NCI-H187 (cell line): Measurements from ENCODE around the gene FTO.

Experiments used
- DNase-seq, 2 experiments: peaks; one replicate each; lab custom pipeline; 2025; lab: John Stamatoyannopoulos, UW

Gene FTO

DNA sequence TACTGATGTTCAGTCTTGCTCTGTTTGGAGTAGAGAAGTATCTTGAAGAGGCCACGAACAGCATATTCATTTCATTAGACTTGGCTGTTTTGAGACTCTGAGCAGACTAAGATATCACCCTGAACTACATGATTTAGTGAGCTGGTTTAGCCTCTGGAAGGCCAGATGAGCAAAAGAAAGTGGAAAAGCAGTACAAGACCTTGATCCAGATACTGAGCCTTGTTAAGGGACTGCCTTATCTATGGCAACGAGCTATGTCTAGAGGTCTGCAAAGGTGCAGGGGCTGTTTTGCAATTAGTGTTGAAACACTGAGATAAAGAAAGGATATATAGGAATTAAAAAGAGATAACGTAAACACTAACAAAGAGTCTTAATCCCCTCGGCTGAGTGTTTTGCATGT lies 351.2 kb downstream of the FTO start:
- no peak for DNase-seq

DNA sequence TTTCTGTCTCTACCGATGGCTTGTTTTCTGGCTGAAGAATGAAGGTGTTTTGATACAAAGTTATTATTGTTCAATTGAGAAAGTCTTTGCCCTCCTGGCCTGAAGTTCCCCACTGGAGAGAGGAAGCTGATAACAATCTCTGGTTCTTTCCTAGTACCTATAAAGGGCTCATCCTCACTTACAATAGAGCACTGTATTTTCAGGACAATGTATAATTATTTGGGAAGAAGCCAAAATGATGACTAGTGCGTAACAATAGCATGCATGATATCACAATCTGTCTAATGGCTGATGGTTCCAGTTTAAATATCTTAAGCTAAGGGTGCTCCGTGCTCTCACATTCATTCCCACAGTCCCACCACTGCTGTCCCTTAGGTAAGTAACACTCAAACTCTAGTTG lies 351.9 kb downstream of the FTO start:
- no peak for DNase-seq

DNA sequence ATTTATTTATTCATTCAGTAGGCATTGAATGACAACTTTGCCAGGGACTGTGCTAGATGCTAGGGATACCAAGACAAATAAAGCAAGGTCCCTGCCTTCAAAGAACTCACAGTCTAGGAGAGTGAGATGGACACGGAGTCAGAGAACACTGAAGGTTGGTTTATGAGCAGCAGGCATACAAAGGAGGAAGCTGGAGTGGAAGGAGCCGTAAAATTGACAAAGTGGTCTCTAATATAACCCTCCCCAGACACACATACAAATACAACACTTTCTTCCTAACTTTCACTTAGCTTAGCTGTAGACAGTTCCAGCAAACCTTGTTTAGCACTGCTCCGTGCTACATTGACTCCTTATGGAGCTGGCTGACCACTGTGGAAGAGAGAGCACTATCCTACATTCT lies 353.0 kb downstream of the FTO start:
- no peak for DNase-seq

DNA sequence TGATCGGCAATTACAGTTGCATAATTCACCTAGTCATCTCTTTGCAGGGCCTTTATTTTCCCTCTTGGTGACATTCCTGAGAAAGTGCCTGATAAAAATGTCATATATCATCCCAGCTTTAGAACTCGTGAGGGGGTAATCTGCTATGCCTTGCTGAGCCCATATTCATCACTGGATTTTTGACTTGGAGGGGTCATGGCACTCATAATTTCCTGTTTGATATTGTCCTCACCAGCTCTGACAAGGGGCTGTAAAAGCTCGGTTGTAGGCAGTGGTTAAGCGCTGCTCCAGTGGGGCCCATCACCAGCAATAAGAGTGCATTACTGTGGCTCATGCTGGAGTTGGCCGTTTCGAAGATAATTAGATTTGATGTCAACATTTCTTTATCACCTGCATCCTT lies 355.4 kb downstream of the FTO start:
- DNase-seq: no peak

DNA sequence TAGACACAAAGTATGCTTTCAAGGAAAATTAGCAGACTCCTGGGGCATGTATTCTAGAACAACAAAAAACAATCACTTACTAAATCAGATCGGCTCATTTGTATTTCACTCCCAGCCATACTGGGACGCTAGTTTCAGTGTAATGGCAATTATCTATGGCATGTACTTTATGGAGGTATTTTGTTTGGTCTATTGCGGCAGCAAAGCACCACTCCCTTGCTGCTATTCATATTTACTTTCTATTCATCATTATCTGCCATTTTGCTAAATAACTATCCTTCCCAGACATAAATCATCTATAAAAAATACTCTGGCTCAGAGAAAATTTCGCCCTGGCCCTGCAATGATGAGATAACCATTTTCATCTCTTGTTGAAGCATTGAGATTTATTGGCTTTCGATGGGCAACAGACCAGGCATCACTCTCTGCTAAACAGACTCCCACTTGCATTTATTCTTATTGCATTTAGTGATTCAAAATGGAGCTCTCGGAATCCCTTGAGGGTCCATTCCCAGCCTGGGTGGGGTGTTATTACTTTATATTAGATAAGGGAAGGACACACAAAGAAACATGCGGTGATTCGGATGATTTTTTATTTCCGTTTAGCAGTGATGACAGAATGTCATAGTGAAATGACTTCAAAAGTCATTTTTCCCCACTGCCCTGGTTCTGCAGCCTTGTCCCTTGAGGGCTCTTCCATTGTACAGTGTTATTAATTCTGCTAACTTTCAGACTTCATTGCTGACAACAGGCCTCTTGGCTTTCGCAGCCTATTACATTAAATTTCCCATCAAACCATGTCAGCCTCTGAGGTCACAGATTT lies 356.9 kb downstream of the FTO start:
- DNase-seq: no peak

DNA sequence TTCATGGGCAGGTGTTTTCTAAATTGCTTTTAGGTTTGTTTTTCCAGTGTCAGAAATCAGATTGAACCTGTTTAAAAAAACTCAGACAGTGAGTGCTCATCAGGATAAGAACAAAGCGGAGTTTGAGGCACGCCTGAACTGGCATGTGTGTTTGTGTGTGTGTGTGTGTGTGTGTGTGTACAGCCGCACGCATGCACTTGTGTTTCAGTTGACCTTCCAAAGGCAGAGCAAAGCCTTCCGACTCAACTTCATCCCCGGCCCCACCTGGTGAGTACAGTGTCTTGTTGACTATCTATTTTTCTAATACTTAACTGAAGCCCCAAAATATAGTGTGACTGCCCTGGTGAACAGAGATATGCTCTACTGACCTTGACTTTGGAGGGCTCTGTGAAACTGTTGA lies 357.5 kb downstream of the FTO start:
- DNase-seq: no peak

DNA sequence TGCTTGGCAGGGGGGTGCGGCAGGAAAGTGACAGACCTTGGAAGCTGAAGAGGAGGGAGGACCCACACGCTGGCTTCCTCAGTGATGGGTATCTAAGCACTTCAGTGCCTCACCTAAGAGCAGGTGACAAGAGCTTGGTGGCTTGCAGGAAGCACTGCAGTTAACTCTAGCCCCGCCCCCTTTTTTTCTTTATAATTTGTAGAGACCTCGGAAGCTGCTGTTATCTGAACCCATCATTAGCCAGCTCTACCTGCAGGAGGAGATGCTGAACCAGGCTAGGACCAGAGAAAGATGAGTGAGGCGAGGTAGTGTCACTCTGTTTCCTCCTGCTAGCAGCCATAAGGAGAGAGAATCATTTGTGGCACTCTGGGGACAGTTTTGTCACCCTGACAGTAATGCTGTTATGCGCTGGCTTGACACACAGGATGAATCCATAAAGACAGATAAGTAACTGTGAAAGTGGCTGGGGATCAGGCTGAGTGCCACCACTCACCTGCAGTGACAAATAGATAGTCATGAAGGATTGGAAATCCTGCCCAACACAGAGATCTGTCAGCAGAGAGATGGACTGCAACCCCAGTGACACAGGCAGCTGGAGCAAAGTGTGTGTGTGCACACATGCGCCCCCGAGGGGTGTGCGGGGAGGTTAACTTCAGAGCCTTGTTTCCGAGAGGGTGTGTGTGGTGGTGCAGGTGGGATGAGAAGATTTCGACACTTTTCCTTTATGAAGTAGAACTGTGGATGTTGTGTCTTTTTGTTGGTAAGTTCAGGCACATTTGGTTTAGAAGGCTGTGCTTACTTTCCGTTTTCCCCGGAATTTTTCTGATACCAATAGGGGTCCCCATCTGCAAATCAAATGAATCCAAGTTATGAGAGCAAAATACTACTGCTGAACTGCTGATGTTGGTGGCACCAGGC lies 358.7 kb downstream of the FTO start:
- DNase-seq: peak; percentile 72 to 87

DNA sequence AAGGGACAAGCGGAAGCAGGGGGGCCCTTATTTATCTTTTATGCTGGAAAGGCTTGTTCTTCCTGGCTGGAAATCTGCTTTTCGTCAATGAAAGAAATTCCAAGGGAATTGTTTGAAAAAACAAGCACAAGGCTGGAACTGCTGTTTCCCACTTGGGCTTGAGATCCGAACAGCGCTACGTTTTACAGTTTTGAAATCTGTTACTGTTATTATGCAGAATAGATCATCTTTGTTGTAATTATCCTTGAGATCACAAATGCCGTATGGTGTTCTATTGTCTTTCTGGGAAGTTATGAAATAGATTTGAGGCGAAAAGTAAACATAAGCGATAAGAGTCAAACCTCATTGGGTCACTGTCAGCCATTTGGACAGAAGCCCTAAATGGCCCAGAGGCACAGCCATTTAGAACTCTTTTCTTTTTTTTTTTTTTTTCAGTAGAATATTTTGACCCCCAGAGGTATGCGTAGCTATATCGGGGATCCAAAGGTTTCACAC lies 359.4 kb downstream of the FTO start:
- DNase-seq: no peak

DNA sequence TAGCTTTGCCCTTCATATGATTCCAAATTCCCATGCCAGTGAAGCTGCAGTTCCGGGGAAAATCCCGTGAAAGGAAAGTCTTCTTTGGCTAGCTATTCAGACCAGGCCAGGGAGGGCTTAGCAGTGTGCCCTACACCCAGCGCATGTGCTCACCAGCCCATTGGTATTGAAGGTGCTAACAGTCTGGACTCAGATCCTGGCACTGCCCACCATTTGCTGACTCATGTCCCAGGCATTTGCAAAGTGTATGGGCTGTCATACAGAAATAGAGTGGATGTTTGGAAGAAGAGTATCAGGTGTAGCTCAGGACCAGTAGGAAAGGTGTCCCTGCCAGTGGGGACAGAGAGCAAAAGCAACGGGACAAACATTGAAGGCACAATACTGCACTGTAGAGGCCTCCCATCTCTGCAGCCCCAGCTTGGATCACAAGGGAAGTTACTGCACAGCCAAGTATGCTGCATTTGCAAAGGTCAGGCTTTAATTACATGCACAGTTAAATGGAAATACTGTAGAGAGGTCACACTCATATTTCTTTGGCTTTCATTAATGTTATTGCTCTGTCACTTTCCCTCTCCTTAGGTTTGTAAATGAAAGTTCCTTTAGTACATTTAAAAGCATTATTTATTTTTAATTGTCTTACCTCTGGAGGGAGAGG lies 362.6 kb downstream of the FTO start:
- no peak for DNase-seq

DNA sequence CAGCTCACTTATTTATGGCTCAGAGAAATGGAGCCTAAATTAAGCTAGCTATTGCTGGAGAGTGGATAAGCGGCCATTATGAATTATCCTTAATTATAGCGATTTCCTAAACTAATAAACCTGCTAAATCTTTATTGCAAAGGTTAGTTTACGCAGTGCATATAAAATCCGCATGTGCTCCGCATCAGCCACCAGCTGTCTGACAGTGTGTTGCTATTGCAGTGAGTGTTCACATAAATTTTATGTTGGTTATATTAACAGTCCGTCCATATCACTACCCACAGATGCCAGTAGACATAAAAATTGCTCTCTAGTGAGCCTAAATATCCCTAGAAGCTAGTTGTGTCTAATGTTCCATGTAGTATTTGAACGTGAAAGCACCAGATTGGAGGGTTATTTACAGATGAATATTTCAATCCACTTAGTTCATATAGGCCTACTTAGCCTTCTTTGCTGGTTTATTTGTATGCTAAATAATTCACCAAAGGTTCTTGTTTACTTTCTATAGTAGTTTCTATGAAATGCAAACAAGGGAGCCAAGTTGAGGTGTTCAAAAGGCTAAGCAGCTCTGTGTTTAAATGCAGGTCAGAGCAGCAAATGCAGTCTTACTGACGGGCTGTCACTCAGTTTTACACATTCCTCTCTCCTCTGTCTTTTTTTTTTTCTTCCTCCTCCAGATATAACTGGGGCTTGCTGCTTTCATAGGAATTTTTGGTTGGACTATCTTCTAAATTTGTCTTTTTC lies 363.5 kb downstream of the FTO start:
- no peak for DNase-seq

DNA sequence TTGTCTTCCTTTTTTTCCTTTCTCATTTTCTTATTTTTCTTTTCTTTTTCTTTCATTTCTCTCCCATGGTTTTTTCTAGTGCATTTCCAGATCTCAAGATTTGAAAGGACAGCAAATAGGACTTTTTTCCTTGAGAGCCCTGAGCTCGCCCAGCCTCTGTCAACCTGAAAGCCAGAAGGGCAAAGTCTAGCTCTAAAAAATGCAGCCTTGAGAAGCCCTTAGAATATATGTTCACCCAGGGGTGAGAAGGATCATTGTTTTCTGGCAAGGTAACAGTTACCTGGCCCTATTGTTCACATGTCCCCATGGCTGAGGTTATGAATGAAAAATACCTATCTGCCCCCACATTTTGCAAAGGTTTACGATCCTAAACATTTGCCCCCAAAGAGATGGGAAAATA lies 364.3 kb downstream of the FTO start:
- no peak for DNase-seq

DNA sequence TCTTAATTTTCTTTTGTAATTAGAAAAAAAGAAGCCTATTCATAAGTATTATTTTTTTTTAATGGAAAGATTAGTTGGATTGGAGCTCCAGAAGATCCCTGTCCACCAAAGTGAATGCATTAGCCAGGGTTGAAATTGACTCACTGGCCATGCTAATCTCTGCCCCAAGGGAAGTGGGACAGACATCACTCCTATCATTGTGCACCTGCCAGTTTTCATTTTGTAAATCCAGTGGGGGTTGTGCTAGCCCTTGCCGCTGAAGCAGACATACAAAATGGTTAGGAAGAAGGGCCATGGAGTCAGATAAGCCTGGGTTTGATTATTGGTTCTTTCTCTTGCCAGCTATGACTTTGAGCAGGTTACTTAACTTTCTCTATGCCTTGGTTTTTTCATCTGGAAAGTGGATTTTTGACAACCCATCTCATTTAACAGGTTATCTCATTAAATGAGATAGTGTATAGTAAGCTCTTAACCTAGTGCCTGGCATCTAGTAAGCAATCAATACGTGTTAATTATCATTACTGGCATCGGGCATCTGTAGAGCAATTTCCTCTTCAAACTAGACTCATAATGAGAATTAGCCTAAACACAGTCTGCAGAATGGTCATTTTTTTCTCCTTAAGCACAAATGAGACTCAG lies 365.8 kb downstream of the FTO start:
- no peak for DNase-seq

DNA sequence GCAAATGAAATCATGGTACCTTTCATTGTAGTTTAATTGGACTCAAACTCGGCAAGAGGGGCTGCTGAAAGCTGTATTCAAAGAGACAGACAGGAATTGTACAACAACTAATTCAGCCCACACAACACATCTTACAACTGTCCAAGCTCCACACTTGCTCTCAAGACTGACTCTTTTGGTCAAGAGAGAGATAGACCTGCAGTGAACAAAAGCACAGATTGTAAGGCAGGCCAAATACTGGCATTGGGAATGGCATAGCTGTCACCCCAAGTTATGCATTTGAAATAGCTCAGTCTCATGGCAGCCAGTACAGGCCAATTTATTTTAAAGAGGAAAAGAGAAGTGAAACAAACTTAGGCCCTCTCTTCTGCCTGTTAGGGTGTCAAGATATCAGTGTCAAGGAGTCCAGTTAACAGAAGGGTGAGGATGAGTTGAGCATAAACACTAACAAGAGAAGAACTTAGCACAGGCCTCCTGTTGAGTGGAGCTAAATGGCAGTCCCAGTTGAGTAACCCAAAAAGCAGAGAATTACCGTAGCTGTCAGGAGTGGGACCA lies 366.9 kb downstream of the FTO start:
- no peak for DNase-seq

DNA sequence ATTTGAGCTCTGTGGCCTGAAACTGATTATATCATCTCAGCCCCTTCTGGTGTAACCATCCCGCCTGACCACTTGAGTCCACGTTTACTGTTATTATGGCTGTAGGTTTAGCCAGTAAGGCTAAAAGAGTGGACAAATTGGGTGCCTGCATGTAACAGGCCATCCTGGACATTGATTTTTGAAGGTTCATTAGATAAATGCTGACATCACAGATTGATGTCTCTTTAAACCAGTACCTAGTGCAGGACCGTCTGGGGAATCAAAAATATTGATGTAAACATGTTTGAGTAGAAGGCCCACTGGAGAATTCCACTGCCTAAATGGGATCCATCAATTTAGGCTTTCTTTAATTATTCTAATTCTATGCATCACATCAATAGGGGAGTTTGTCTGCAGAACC lies 367.6 kb downstream of the FTO start:
- no peak for DNase-seq

DNA sequence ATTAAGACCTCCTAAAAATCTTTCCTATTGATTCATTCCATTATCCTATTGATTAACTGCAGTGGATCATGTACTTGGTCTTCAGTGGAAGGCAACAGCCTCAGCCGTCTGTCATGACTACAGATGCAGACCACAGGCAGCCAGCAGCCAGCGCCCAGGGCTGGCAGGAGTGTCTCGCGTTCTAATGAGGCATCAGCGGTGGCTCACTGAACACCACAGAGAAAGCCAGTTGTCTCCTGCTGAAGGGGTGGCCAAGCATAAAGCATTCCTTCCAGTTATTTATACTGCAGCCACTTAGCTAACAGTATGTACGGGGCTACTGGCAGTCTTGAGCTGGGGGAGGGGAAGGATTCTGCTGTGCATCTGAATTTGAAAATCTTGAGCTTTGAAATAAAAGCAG lies 368.3 kb downstream of the FTO start:
- no peak for DNase-seq

DNA sequence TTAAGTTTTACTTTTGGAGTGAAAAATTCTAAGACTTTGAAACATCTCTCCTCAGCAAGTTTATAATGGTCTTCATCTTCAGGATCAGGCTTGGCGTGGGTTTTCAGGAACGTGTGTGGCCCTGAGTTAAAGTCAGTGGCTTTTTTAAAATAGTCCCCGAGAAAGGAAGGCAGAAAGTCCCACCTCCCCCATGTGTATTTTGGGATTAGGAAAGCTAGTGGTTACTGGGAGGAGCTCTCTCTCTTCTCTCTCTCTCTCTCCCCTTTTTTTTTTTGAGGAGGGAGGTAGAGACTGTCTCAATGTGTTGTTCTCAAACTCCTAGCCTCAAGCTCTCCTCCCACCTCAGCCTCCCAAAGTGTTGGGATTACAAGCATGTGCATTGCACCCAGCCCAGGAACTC lies 369.4 kb downstream of the FTO start:
- no peak for DNase-seq

DNA sequence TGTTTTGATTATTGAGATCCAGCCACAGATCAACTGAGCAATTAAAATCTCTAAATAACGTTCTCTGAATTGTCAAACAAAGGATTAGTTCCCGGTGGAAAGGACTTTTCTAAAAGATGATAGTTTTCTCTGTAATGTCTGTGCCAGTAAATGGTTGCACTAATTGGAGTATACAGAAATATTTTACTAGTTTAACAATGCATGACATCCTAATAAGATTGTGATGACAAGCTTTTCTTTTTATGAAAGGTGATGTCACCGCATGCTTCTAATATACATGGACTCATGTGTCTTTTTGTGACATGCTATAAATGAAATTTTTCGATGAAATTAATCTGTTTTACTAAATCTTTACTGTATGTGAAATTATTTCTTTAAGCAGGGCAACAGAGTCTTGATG lies 371.5 kb downstream of the FTO start:
- DNase-seq: no peak

DNA sequence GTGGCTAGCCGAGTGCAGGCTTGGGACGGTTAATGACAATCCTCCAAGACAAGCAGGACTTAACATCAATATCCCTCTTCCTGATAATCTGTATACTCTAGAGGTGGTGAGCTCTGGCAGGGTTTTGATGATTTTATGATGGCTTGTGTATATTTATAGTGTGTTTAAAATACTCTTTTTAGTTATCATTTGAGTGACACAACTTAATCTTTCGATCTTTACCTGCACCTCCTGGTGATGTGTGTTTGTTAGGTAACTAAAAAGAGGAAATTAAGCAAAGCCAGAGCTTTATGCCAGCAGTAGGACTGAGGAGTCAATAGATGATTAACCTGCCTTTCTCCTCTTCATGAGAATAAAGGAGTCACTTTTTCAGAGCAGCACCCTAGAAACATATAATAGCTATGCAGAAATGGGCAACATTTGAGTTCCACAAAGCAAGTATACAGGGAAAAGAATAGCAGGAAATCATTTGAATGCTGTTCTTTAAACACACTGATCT lies 372.1 kb downstream of the FTO start:
- no peak for DNase-seq

DNA sequence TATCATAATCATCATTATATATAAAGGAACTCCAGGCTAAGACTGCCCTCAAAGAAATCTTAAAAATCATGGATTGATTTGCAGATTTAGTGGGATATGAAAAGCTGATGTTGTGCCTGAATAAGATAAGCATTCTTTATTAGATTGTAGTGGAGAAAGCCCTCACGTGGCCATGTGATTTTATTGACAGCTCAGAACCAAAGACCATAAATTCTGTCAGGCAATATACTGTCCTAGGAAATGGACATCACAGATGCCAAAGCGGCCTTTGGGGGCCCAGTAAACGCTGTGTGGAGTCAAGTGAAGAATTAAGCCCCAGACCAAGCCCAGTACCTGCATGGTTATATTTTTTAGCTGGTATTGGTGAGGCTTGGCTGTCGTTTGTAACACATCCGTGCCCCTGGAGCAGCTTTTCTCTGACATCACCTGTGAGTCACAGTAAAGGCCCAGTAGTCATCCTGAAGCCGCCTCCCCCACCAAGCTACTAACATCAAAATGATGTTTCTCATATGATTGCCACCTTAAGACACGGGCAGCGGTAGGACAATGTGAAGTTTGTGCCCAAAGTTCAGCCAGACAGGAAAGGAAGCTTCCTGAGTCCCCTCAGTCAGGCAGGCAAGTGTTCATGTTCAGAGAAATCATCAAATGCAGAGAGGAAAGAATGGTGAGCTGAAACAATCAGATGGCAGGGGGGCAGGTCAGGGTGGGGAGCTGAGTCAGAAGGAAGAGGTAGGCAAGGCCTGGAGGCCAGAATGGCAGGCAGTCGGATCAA lies 373.3 kb downstream of the FTO start:
- no peak for DNase-seq

DNA sequence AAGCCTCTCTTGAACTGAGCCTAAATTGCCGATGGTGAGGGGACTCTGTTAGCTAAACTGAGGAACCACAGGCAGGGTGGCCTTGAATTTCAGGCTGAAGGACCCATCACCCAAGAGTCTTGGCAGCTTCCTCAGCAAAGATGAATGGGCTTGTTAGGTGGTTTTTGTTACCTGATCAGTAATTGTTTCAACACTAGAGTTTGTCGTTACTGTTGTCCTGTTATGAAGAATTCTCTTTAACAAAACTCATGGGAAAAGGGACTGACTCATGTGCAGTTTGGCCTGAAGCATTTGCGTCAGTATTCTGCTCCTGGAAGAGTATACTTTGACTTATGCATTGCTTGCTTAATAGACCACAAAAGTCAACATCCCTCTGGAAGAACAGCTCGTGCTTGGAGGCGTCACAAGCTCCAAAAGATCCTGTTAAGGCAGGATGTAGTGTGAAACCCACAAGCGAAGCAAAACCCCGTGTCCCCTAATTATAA lies 376.6 kb downstream of the FTO start:
- DNase-seq: no peak
